T-cell (primary cell): ENCODE measurements around the gene ACACB. TPM values are rescaled to one million over a fixed set of nuclear protein-coding genes. Genes with fewer than 3 reads are reported as not detected.

Source experiments
- ATAC-seq, 4 experiments: fragments of 200-7000 bp in 3 of 4; fragments of 150-1000 bp in 1 of 4; cut with Tn5 transposase; replicated peaks in 1 of 4; 1 replicate in 3 of 4; 2 replicates in 1 of 4; pipeline ENCODE4 v1.10.0; 2021; ENCODE audit warnings: moderate library complexity in 3 of 4, mild to moderate bottlenecking in 2 of 4, moderate number of reproducible peaks in 1 of 4
- CTCF ChIA-PET, 2 donors: fragments of 300-600 bp; sonication (Branson Sonifier 250); formaldehyde crosslinking; loops; one replicate each; lab custom pipeline; 2022; ENCODE audit warnings: antibody characterized with exemption in 2 of 2; lab: Charles Lee
- POLR2A ChIA-PET, 2 donors: fragments of 300-600 bp; sonication (Branson Sonifier 250); formaldehyde crosslinking; loops; one replicate each; lab custom pipeline; 2022; ENCODE audit warnings: antibody characterized with exemption in 2 of 2; lab: Charles Lee
- DNase-seq, 35 experiments: peaks; one replicate each; pipeline versions ENCODE4 v3.0.0 to v3.0.0-alpha.2; 2013 to 2023
- H3K27ac ChIP-seq: one replicate; pipeline ENCODE4 v1.5.1; 2013; ENCODE audit warnings: low read length
- H3K27me3 ChIP-seq, 2 experiments: replicated peaks in 1 of 2; 1 replicate in 1 of 2; 2 replicates in 1 of 2; pipeline versions ENCODE4 v1.6.1 to v1.7.0; 2013; ENCODE audit warnings: low read length in 1 of 2, mixed read lengths in 1 of 2; ENCODE audit not compliant: control insufficient read depth in 2 of 2, insufficient read depth in 2 of 2; ENCODE audit errors: extremely low read depth in 1 of 2
- H3K36me3 ChIP-seq, 2 donors: 1 replicate in 1 of 2; 2 replicates in 1 of 2; pipeline versions ENCODE4 v1.6.1 to v1.7.0; 2013; ENCODE audit warnings: low read length in 1 of 2; ENCODE audit not compliant: control insufficient read depth in 2 of 2, insufficient read depth in 1 of 2; ENCODE audit errors: extremely low read depth in 1 of 2
- H3K4me1 ChIP-seq, 2 experiments: 1 replicate in 1 of 2; 2 replicates in 1 of 2; pipeline versions ENCODE4 v1.6.1 to v1.7.0; 2013; ENCODE audit warnings: low read length in 2 of 2, mixed read lengths in 1 of 2; ENCODE audit not compliant: insufficient read depth in 2 of 2, control insufficient read depth in 1 of 2; ENCODE audit errors: extremely low read depth in 1 of 2
- H3K4me3 ChIP-seq, 2 donors: 1 replicate in 1 of 2; 2 replicates in 1 of 2; pipeline versions ENCODE4 v1.5.1 to v1.7.0; 2013; ENCODE audit warnings: mild to moderate bottlenecking in 2 of 2, low read length in 1 of 2, moderate library complexity in 1 of 2; ENCODE audit not compliant: control insufficient read depth in 1 of 2; ENCODE audit errors: extremely low read depth in 1 of 2
- H3K9me3 ChIP-seq: 2 replicates; pipeline ENCODE4 v1.7.0; 2013
- H3K27ac Mint-ChIP-seq, 2 donors: one replicate each; pipeline ENCODE4 v1.8.0; 2020 to 2021; ENCODE audit warnings: mild to moderate bottlenecking in 2 of 2, mixed read lengths in 2 of 2
- H3K27me3 Mint-ChIP-seq, 2 donors: one replicate each; pipeline ENCODE4 v1.8.0; 2021 to 2022; ENCODE audit warnings: mixed read lengths in 2 of 2
- H3K36me3 Mint-ChIP-seq: one replicate; pipeline ENCODE4 v1.8.0; 2021; ENCODE audit warnings: mixed read lengths
- H3K4me1 Mint-ChIP-seq, 3 donors: one replicate each; pipeline ENCODE4 v1.8.0; 2020 to 2022; ENCODE audit warnings: mixed read lengths in 3 of 3, mild to moderate bottlenecking in 1 of 3
- H3K4me3 Mint-ChIP-seq, 3 donors: one replicate each; pipeline ENCODE4 v1.8.0; 2020 to 2022; ENCODE audit warnings: mild to moderate bottlenecking in 3 of 3, mixed read lengths in 3 of 3, moderate library complexity in 3 of 3
- H3K9me3 Mint-ChIP-seq, 3 donors: one replicate each; pipeline ENCODE4 v1.8.0; 2020 to 2022; ENCODE audit warnings: mixed read lengths in 3 of 3
- WGBS: methylation state at CpG from one replicate; pipeline ENCODE4 v1.1.5; 2013; ENCODE audit warnings: missing lambda C conversion rate; ENCODE audit not compliant: insufficient coverage; 5-methylcytosine and 5-hydroxymethylcytosine counted together
- total RNA-seq, 35 experiments: library from RNA in 6 of 35; stranded (reverse) in 6 of 35; fragments of 120-200 nt in 1 of 35; gene quantifications; one replicate each; pipeline versions ENCODE4 v1.2.1 to v1.2.4 and lab custom pipeline; 2013 to 2026

ACACB gene
- total RNA-seq, 5 donors from 2014 or later (not counting 1 experiment from before 2014, with no cell fraction given): 24.8 to 34.1 (median 32.1) TPM

DNA sequence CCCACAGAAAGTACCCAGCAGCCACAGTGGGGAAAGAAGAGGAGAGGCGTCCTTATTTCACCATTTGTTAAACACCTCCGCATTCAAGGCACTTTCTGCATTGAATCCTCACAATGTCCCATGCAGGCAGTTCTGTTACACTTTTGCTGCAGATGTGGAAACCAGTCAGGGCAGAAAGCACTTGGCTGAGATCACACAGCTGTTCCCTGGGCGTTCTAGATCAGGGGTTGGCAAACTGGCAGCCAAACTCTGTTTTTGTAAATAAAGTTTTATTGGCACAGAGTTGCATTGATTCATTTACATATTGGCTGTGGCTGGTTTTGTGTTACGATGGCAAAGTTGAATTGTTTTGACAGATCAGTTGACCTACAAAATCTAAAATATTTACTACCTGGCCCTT lies 172.6 kb downstream of the ACACB start:
- Mint-ChIP-seq H3K36me3 (no peaks in the 10 kb centered on the region), H3K27ac (no peak overlapping the region), H3K9me3 (peaks cover 0 to 6% (median 0%) of the 10 kb centered on the region in 3 donors), H3K4me3 (no peak overlapping the region), H3K27me3 (peaks cover 23 to 27% of the 10 kb centered on the region in 2 donors), H3K4me1 (no peaks in the 10 kb centered on the region)
- no peaks in the 10 kb centered on the region for H3K4me1 ChIP-seq
- WGBS: 84% methylated on average over 2 of the region's 4 CpGs
- H3K27me3 ChIP-seq: peaks cover 2 to 37% of the 10 kb centered on the region in 2 experiments
- ChIA-PET CTCF (no interaction called here), POLR2A (no interaction called here)
- no peaks in the 10 kb centered on the region for H3K9me3 ChIP-seq
- no peaks in the 10 kb centered on the region for H3K36me3 ChIP-seq
- no peak overlapping the region for H3K4me3 ChIP-seq
- H3K27ac ChIP-seq: no peak overlapping the region
- ATAC-seq (no peak), DNase-seq (no peak)

DNA sequence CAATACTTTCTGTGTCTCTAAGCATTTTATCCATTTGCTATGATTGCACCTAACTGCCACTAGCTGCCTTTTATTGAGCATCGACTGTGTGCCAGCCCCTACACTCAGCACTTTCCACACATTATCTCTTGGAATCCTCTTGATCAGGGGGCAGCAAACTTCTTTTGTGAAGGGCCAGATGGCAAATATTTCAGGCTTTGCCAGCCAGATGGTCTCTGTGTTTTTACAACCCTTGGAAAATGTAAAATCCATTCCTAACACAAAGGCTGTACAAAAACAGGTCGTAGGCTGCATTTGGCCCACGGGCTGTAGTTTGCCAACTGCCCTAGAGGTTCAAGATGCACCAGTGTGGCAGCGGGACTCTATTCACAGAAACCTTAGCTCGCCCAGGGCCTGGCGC lies 173.2 kb downstream of the ACACB start:
- Mint-ChIP-seq H3K27ac (no peak overlapping the region), H3K4me3 (no peak overlapping the region), H3K27me3 (peaks cover 26 to 29% of the 10 kb centered on the region in 2 donors), H3K36me3 (no peaks in the 10 kb centered on the region), H3K4me1 (no peaks in the 10 kb centered on the region), H3K9me3 (peaks cover 0 to 6% (median 0%) of the 10 kb centered on the region in 3 donors)
- Histone ChIP-seq H3K4me3 (no peak overlapping the region), H3K4me1 (no peaks in the 10 kb centered on the region), H3K36me3 (no peaks in the 10 kb centered on the region), H3K27me3 (peaks cover 2 to 41% of the 10 kb centered on the region in 2 experiments), H3K27ac (no peak overlapping the region), H3K9me3 (no peaks in the 10 kb centered on the region)
- CTCF ChIA-PET: no interaction called here
- 96% methylated on average over 5 of the region's 6 CpGs for WGBS
- POLR2A ChIA-PET: no interaction called here
- ATAC-seq: no peak
- no peak for DNase-seq

DNA sequence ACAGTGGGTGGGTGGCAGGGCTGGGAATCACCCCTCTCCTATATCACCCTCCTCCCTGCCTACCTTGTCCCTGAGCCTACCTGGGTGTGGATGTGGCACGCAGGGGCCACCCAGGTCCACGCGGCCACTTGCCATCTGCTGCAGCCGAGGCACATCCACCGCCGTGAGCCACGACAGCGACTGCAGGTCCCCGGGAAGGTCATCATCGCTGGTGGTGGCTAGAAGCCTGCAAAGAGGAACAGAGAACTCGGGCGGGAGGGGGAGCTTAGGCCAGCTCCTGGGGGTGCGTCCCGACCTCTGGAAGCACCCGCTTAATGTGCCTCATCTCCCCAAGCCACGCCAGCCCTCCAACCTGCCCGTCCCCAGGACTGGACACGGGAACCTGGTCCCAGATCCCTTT lies 173.7 kb downstream of the ACACB start:
- DNase-seq (no peak), ATAC-seq (no peak)
- Histone ChIP-seq H3K4me1 (no peaks in the 10 kb centered on the region), H3K36me3 (no peaks in the 10 kb centered on the region), H3K27ac (no peak overlapping the region), H3K27me3 (peaks cover 2 to 47% of the 10 kb centered on the region in 2 experiments), H3K4me3 (no peak overlapping the region), H3K9me3 (no peaks in the 10 kb centered on the region)
- CTCF ChIA-PET: no interaction called here
- no peak overlapping the region for H3K27ac Mint-ChIP-seq
- H3K27me3 Mint-ChIP-seq: peaks cover 29 to 33% of the 10 kb centered on the region in 2 donors
- H3K4me3 Mint-ChIP-seq: no peak overlapping the region
- WGBS: 83% methylated on average over 17 of the region's 18 CpGs
- H3K9me3 Mint-ChIP-seq: peaks cover 0 to 2% (median 0%) of the 10 kb centered on the region in 3 donors
- POLR2A ChIA-PET: no interaction called here
- H3K36me3 Mint-ChIP-seq: no peaks in the 10 kb centered on the region
- no peaks in the 10 kb centered on the region for H3K4me1 Mint-ChIP-seq

DNA sequence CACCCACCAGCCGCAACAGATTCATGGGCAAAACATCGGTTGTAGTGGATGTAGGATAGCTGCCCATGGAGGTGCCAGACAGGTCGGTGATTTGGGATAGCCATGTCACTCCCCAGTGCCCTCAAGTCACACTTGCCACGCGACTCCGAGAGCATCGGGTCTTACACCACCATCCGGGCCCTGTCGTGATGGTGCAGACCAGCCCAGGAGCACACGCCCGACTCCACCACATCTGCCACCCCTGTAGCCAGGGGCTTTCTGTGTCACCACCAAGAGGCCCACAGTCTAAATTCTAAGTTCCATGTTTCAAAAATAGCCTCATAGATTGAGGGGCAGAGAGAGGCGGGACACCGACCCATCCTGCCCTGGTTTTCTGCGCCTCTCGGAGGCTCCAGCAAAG lies 174.7 kb downstream of the ACACB start:
- Histone ChIP-seq H3K4me3 (no peak overlapping the region), H3K36me3 (no peaks in the 10 kb centered on the region), H3K27me3 (peaks cover 2 to 50% of the 10 kb centered on the region in 2 experiments), H3K27ac (no peak overlapping the region), H3K9me3 (no peaks in the 10 kb centered on the region), H3K4me1 (no peaks in the 10 kb centered on the region)
- DNase-seq: no peak
- ATAC-seq: no peak
- Mint-ChIP-seq H3K4me1 (no peaks in the 10 kb centered on the region), H3K27me3 (peaks cover 34 to 35% of the 10 kb centered on the region in 2 donors), H3K36me3 (no peaks in the 10 kb centered on the region), H3K4me3 (no peak overlapping the region), H3K9me3 (no peaks in the 10 kb centered on the region), H3K27ac (no peak overlapping the region)
- WGBS: 83% methylated on average over 13 of the region's 15 CpGs
- CTCF ChIA-PET: no interaction called here
- POLR2A ChIA-PET: no interaction called here

DNA sequence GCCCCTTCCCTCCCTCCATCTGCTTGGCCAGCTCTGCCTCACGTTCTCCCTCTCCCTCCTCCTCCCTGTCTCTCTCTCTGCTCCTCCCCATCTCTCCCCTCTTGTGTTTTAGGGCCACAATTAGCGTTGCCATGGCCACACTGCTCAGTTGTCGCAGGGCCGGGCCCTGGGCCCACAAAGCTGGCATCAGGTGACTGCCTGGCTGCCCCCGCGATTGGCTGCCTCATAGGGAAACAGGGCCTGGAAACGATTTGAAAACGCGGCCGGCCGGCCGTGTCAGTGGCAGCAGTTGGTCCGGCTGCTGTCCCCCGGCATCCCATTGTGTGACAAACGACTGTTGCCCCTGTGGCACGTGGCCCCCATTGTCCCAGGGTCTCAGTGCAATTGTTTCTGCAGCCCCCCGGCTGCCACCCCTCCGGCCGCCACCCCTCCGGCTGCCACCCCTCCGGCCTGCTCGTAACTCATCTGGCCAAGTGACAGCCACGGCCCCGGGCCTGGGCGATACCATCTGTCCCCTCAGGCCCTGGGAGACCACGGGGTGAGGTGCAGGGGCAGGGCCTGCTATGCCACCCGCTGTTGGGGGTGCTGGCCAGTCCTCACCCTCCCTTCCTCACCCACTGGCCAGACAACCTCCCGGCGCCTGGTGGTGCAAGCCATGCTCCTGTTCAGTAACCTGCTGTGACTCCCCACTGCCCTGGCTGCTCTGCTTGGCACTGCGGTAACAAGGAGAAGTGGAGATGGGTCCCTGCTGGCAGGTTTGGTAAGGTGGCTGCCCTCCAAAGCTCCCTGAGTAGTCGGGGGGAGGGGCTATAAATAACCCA lies 175.3 kb downstream of the ACACB start:
- no peaks in the 10 kb centered on the region for H3K4me1 ChIP-seq
- no peak overlapping the region for H3K27ac ChIP-seq
- no peaks in the 10 kb centered on the region for H3K36me3 Mint-ChIP-seq
- DNase-seq: no peak
- no peak overlapping the region for H3K27ac Mint-ChIP-seq
- WGBS: 14% methylated on average over 29 of the region's 31 CpGs
- H3K9me3 ChIP-seq: no peaks in the 10 kb centered on the region
- ChIA-PET POLR2A (no interaction called here), CTCF (no interaction called here)
- H3K4me3 ChIP-seq: no peak overlapping the region
- H3K27me3 Mint-ChIP-seq: peaks cover 32 to 37% of the 10 kb centered on the region in 2 donors
- H3K36me3 ChIP-seq: no peaks in the 10 kb centered on the region
- H3K27me3 ChIP-seq: peaks cover 2 to 55% of the 10 kb centered on the region in 2 experiments
- no peak for ATAC-seq
- no peaks in the 10 kb centered on the region for H3K4me1 Mint-ChIP-seq
- no peak overlapping the region for H3K4me3 Mint-ChIP-seq
- no peaks in the 10 kb centered on the region for H3K9me3 Mint-ChIP-seq

DNA sequence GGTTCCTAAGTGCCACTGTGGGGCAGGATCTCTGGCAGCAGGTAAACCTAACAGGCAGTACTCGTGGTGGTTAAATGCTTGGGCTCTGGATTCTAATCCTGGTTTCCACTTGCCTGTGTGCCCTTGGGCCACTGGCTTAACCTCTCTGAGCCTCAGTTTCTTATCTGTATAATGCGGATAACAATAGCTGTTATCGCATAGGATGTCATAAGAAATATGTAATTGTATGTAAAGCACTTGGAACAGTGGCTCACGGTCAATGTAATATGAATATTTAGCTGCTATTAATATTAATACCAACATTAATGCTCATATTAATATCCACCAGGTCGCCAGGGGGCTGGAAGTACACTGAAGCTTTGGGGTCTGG lies 175.9 kb downstream of the ACACB start:
- no peaks in the 10 kb centered on the region for H3K9me3 Mint-ChIP-seq
- H3K36me3 Mint-ChIP-seq: no peaks in the 10 kb centered on the region
- no peak overlapping the region for H3K4me3 ChIP-seq
- ChIA-PET POLR2A (no interaction called here), CTCF (no interaction called here)
- no peaks in the 10 kb centered on the region for H3K4me1 ChIP-seq
- H3K4me1 Mint-ChIP-seq: no peaks in the 10 kb centered on the region
- no peak overlapping the region for H3K27ac Mint-ChIP-seq
- H3K4me3 Mint-ChIP-seq: no peak overlapping the region
- ATAC-seq (no peak), DNase-seq (no peak)
- 77% methylated on average over 1 of the region's 5 CpGs for WGBS
- peaks cover 2 to 55% of the 10 kb centered on the region in 2 experiments for H3K27me3 ChIP-seq
- H3K27ac ChIP-seq: no peak overlapping the region
- H3K27me3 Mint-ChIP-seq: peaks cover 28 to 37% of the 10 kb centered on the region in 2 donors
- no peaks in the 10 kb centered on the region for H3K36me3 ChIP-seq
- H3K9me3 ChIP-seq: no peaks in the 10 kb centered on the region
